ENCODE data around the gene HESX1.
A peak's percentile ranks its signal among the peaks of the same experiment; 100 is the strongest.

The HESX1 gene

DNA sequence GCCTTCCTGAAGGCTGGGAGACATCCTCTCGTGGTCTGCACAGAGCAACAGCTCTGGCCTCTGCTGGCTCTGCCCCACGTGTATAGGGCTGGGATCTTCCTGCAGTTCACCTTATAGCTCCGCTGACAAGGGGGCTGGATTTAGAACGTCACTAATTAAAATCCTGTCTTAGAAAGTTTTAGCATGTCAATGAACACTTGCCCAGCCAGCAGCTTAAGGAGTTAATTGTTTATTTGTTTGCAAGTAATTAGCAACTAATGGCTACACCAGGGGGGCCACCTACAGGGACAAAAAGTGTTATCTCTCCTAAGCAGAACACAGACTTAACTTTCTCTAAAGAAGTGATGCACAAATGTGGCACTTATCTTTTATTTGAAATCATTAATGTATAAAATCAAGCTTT, at the start of gene HESX1:
Gene HESX1 (minus strand): TSS at position 84 of the 403 bp plus-strand sequence. CDS start 60 bp downstream, at position 24.
- no peak for DNase-seq

DNA sequence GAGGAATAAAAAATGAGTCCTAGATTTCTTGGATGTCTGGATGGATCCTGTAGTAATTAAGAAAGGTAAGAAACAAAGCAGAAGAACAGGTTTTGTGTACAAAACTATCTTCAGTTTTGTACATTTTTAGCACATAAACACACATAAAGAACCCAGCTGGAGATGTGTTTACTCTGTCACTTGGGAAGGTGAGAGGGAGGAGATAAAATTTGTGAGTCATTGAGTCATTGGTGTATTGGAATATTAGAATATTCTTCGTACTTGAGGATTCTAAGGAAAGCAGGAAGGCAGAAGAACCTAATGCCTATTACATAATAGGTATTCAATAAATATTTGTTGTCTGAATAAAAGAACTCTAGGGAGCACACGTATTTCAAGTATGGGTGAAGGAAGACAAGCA, 45.2 kb upstream of the HESX1 start:
- no peak for DNase-seq

DNA sequence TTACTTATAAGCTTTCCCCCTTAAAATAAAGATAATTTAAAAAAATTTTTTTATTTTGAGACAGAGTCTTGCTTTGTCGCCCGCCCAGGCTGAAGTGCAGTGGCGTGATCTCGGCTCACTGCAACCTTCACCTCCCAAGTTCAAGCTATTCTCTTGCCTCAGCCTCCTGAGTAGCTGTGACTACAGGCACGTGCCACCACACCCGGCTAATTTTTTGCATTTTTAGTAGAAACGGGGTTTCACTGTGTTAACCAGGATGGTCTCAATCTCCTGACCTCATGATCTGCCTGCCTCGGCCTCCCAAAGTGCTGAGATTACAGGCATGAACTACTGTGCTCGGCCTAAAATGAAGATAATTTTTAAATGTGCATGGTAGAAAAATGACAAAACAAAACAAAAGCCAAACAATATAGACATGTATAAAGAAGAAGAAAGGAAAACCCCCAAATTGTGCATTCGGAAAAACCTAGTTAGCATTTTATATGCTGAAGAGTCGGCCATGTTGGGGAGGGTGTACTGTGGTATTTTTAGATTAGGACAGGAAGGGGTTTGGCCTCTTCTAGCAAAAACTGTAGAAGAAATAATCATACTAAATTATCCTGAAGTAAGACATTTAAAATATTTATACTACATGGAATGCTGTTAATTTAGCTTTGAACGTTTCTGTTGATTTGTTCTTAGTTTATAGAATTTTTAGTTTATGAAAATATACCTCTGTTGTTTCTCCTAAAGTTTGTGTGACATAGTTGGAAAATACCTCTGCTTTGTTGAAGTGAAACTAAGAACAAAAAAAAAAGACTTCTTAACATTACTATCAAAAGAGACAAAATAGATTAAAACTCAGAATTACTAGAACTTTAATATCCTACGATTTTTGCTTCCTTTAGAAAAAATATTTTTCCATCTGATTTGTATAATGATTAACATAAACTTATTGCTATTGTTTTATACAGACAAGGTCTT, 35.1 kb upstream of the HESX1 start:
- no peak for DNase-seq

DNA sequence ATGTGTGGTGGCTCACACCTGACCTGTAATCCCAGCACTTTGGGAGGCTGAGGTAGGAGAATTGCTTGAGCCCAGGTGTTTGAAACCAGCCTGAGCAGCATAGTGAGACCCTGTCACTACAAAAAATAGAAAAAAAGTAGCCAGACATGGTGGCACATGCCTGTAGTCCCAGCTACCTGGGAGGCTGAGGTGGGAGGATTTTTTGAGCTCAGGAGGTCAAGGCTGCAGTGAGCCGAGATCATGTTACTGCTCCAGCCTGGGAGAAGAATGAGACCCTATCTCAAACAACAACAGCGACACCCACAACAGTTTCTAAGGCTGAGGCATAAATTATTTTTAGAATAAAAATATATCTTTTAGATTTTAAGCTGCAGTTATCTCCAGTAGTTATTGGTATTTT, 34.0 kb upstream of the HESX1 start:
- DNase-seq = no peak

DNA sequence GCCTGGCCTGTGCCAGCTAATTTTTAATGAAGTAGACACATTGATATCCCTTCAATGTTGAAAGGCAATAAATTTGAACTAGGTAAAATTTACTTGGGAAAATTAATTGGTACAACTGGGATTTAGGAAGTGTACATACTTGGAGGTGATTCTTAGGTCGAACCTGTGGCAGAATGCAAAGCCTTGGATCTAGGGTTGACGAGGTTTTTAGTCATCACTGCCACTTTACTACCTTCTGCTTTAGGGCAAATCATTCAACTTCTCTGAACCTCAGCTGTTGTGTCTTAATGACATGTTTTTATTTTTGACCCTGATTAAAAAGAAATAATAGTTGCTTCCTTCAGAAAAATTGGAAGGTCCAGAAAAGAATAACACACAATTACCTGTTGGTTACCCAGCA, 30.2 kb upstream of the HESX1 start:
- no peak for DNase-seq

DNA sequence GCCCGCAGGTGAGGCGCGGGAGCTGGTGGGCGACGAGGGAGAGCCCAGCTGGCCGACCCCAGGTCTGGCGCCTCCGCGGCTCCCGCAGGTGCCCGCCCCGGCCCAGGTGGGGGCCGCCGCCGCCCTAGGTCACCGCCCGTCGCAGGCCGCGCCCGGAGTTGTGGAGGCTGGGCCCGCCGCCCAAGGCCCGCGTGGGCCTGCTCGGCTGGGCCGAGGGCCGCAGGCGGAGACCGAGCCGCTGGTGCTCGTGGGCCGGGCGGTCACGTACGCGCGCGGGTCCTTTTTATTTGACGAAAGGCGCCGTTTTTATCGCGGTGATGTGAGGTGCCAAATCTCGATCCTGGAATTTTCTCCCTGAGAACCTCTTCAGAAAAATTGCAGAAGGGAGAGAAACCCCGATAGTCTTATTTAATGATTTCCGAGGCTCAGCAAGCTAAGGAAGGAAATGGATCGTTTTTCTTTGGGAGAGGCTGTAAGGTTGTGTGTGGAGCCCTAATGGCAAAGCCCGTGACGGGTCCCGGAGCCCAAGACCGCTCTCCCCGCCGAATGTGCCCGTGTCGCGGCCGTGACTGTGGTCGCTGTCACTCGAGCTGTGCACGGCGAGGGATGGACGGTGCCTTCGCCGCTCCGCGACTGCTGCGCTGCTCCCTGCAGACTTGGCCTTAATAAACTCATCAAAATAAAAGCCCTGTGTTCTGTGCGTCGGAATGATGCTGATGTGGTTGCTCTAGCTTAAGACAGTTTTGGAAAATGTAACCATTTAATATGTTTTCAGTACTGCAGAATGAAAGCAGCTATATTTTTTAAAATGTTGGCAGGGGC, 28.4 kb upstream of the HESX1 start:
- DNase-seq = peak; percentile 29

DNA sequence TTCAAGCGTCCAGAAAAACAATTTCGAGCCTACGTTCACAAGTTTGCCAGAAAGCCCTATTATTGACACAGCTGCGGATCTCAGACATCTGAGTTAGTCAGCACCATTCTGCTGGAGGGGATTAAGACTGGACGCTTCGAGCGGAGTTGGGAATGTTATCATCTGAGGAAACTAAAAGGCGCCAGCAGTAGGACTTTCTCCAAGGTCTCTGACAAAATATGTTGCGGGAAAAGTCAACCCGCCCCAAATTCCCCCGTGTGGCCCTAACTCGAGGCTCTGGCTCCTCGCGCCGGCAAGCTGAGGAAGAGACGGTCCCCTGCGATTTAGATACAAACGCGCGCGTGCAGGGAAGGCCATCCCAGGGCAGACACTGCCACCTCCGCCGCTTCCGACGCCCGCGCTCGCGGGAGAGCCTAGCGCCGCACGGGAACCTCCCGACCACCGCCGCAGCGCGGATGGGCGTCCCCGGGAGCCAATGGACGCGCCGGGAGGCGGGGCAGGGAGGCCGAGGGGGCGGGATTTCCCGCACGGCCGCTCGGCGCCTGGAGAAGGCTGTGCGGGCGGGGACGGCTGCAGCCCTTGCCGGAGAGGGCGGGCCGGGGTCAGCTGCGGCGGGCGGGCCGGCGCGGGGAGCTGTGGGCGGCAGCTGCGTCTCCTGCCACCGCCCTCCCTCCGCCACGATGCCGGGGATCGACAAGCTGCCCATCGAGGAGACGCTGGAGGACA, 27.6 kb upstream of the HESX1 start, which contains the start of gene APPL1:
Gene APPL1 (plus strand): TSS at position 526 of the 726 bp plus-strand sequence. CDS start 155 bp downstream, at position 681.
- peak; percentile 86 for DNase-seq

DNA sequence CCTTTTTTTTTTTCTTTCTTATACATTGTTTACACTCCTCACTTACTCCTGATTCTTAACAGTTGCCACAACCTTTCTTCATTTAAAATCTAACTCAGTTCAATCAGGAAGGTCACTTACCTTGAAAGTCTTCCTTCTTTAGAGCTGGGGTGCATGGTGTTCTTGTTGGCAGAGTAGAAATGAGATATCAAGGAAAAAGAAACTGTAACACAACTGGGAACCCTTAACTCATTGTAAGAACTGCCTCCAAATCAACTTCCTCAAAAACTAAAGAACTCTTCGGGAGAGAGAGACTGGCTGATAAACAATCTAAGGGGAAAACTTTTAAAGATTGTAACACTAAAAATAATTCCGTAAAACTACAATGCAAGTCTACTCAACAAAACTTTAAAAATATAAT, 26.4 kb upstream of the HESX1 start:
- DNase-seq = no peak

DNA sequence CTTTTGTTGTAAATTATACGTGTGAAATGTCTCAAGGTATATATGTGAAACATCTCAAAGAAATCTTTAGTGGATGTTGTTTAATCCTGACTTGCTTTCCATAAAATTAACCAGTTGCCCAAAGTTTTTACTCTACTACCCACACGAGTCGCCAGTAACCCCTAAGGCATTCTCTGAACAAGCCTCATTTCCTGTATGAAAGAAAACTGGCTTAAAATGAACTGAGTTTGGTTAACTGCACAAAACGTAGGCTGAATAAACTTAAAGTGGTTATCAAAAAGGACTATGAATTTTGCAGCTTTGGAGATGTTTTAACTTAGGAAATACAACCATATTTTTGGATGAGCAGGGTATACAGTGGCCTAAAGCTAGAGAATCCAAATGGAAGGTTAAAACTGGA, 25.1 kb upstream of the HESX1 start:
- no peak for DNase-seq

DNA sequence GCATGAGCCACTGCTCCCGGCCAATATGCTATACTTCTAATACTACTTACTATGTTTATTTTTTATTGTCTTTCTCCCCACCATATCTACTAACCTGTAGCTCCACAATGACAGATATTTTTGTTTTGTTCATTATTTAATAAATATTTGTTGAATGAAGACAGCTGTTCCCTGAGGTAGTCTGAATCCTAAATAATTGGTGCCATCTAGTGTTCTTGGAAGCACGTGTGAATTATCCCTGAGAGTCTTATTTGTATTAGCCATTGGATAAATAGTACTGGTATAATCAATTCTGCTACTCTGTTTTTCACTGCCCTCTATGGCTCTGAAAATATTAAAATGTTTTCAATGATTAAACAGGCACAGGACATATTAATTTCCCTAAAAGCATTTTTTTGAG, 22.1 kb upstream of the HESX1 start:
- DNase-seq = no peak

DNA sequence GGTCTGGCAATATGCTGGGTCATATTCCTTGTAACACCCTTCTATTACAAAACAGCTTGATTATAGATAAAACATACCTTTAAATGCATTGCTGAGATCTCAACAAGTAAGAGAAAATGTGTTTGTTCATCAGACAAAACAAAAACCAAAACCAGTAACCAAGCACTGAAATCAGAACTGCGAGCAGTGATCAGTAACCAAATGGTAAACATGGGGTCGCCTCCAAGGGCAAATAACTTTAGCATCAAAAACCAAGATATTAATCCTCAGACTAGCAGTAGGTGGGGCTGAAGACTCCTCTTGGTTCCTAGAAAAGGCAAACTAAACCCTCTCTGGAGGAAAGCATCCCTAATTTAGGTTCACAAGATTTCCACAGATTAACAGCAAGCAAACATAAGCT, 6.6 kb upstream of the HESX1 start:
- no peak for DNase-seq

DNA sequence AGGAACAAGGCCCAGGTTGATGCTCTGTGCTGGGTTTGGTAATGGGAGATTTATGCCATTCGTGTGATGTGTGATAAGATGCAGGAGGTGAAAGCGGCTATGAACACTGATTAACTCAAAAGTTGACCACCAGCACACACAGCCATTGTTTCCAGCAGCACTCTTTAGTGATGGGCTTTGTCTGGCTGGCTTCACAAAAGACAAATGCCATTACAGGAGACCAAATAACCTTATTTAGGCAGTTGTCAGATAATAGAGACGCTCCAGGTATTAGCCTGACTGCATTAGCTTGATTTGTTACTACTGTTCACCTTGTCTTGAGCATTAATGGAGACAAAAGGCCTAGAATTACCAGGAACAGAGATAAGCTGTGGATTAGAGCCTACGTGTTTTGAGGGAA, 5.1 kb downstream of the HESX1 start:
- DNase-seq = no peak

DNA sequence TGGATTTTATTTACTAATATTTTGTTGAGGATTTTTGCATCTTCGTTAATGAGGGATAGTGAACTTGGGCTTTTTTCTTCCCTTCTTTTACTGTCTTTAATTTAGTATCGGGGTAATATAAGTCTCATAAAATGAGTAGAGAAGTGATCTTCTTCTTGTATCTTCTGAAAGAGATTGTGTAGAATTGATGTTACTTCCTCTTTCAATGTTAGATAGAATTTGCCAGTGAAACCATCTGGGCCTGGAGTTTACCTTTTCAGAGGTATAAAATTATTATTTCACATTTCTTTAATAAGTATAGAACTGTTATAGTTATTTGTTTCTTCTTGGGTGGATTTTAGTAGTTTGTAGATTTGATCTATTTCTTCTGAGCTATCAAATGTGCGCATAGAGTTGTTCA, 7.8 kb downstream of the HESX1 start:
- no peak for DNase-seq

DNA sequence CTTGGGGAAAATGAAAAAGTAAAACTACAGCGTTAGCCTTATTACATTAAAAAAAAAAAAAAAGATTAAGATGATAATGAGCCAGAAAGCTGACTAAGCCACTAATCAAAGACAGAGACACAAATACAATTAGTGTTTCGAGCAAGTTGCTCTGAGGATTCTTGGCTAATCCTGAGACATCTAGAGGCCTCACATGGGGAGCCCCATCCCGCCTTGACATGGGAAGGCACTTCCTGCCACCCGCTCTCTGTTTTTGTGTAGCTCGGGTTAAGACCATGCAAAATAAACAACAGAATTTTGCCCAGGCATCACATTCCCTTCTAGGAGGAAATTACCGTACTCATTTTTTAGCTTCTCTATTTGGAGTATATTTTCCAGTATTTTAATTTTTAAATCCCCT, 15.3 kb downstream of the HESX1 start:
- no peak for DNase-seq

DNA sequence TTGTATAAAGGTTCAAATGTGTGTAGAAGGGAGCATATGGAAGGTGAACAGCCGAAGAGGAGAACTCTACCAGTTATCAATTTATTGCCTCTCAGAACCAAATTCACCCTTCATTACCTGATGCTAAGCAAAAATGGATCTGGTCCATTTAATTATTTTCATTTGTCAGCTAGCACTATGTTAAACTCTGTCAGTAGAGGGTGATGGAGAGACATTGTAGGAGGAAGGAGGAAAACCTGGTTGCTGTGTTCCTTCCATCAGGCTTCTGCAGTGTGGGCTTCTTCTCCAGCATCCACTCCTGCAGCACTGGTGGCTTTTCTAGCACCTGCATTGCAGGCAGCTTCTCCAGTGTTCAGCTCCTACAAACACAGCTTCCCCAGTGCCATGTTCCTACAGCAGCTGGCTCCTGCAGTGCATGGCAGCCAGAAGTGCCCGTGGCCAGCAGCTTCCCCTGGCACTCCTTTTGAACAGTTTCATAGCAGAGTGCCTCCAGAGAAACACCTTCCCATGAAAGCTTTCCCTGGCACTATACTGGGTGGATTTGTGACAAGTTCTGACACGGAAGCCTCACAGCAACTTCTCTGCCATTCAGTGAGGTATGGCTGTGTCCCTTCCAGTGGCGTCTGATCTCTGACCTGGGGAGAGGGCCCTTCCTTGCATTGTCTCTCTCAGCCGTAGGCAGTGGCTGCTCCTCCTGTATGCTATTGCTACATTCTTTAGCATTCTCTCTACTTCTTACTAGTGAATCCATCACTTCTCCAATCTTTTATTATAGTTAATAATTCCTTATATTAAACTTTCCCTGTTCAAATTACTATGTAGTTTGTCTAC, 20.0 kb downstream of the HESX1 start:
- DNase-seq = no peak

DNA sequence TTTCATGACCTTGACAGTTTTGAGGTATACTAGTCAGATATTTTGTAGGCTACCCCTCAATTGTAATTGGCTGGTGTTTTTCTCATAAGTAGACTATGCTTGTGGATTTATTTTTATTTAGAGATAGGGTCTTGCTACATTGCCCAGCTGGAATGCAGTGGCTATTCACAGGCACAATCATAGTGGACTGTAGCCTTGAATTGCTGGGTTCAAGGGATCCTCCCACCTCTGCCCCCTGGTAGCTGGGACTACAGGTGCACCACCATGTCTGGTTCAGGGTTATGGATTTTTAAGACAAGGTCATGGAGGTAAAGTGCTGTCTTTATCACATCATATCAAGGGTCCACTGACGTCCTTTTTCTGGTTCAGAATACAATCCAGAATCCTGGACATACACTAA, 23.7 kb downstream of the HESX1 start:
- no peak for DNase-seq

DNA sequence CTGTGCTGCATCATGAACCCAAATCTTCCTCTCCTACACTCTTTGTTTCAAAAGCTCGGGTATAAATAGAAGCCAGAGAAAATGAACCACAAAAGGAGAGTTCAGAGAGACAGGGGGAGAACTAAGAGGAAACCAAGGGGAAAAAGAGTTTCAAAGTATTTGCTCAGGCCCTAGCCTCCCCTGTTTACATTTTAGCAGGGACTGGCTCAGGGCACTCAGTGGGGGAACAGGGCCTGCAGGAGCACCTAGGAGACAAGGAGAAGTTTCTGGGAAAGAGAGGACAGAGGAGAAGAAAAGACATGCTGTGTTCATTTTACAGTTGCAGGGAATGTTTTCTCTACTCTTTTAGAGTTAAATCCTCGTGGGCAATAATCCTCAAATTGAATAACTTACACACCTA, 26.1 kb downstream of the HESX1 start:
- DNase-seq = no peak

DNA sequence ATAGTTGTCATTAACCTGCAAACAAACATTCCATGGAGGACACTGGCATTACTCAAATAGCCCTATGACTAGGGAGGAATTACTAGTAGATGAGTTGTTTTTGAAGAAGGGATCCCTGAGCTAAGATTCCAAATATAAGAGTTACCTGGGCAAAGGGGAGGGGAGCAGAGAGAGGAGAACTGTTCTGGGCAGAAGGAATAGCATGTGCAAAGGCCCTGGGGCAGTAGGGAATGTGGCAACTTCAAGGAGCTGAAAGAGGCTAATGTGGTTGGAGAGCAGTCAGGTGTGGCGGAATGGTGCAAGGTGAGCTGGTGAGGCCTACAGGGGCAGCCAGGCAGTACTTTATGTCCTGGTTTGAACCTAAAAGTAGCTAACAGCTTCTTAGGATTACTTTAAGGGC, 28.8 kb downstream of the HESX1 start:
- DNase-seq = no peak

DNA sequence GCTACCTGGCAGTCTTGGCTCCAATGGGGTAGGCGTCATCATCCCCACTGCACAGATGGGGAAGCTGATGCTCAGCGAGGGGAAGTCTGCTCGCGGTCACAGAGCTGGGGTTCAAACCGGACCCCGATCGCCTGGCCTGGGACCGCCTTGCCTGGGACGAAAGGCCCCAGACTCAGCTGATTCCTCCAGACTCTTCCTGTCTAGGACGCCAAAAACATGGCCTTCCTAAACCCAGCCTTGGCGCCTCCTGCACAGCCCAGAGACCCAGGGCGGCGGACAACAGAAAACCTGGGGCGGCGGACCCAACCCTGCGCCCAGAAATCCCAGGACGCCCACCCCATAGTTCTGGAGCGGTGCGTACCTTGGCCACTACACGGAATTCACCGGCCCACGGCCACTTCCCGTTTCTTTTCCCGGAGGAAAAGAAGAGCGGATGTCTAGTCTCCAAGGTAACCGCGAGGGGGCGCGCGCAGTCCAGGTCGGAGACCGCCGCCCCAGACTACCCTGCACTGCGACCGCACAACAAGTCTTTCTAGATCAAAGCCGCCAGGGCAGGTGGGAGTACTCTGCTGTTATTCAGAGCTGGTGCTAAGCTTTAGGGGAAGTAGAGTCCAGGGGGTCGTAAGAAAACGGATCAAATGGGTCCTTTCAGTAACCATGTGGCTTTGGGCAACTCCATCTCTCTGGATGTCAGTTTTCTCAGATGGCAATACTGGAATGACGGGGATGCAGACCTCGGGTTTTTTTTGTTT, 29.7 kb downstream of the HESX1 start:
- DNase-seq = peak; percentile 43

DNA sequence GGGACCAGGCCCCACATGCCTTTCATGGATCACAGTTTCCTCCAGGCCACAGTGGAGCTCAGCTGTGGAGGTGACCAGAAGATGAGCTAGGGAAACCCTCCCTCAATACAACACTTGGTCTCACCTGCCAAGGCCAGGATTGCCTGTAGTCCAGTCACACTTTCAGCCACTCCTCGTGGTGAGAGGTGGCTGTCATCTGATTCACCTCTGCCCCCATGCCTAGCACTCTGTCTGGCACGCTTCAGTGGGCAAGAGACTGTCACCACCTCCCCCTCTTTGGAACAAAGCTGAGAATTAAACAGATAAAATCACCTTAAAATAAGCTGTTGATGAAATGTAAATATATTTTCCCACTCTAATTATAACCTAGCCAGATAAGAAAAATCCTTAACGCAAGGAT, 30.7 kb downstream of the HESX1 start:
- DNase-seq = no peak

DNA sequence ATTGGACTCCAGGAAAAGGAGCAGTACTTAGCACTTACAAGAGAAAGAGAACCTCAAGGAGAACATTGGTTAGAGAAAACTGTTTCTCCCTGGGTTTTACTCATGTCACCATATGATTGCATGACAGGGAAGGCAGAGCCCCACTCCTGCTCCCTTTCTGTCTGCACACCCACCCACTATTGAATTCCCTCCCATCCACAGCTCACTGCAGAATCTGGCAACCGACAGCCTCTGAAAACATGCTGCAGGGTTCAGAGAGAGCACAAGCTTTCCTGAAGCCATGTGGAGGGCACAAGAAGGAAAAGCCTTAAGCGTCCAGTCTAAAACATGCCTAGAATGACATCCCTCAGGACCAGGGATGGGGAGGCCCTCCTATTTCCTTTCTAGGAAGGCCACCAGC, 31.6 kb downstream of the HESX1 start:
- DNase-seq = no peak

DNA sequence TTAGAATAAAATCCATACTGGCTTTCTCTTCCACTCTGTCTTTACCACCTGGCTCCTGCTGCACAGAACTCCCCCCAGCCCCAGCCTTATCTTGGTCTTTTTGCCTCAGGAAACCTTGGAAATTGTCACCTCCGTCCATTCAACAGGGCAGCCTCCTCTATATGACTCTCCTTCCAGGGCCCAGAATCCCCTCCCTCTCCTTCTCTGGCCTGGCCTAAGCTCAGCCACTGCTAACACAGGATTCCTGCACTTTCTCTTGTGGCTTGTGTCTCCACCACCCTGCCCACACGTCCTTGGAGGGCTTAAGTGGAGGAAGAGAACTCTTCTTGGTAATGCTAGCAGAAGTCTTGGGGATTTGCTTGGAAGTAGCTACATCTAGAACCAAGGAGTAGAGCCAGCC, 33.1 kb downstream of the HESX1 start:
- no peak for DNase-seq
